ENCODE data around the gene PTPA. TPM values are rescaled to one million over a fixed set of nuclear protein-coding genes. Genes with fewer than 3 reads are reported as not detected.

Gene PTPA
- total and polyA plus RNA-seq, 2 experiments from 2014 or later = 60.9 to 72.3 TPM

- TF ChIP-seq EZH2 (IDR thresholded peaks at IDR 0.05; ENCODE audit: borderline replicate concordance) = no peak
- no peak for TF ChIP-seq EZH2phosphoT487 (IDR thresholded peaks at IDR 0.05; ENCODE audit: low read depth, severe bottlenecking, unreplicated experiment)
- no peaks in the 10 kb centered on the region for H4K20me1 ChIP-seq (ENCODE audit: insufficient read depth, poor library complexity, severe bottlenecking)
Measured at GRCh38 chr9:129182122-129182521, 70.9 kb downstream of the PTPA start.

GRCh38 chr9:129182625-129183494 lies 71.6 kb downstream of the PTPA start:
- H3K4me3 ChIP-seq = no peak overlapping the region
- WGBS (ENCODE audit: low lambda C conversion rate, missing lambda C conversion rate) = 61% methylated on average over 20 of the region's 20 CpGs

More at GRCh38 chr9:129182122-129182521, 70.9 kb downstream of the PTPA start:
- WGBS (ENCODE audit: low lambda C conversion rate, missing lambda C conversion rate) = 78% methylated on average over 4 of the region's 4 CpGs
- Histone ChIP-seq H3K9me3 (ENCODE audit: low read depth) (no peaks in the 10 kb centered on the region), H3K4me3 (no peak overlapping the region), H3K27ac (peak overlapping the region; percentile 95), H3K4me2 (peak overlapping the region; percentile 66), H3K79me2 (peaks cover 5% of the 10 kb centered on the region), H2AFZ (no peak overlapping the region), H3K4me1 (ENCODE audit: insufficient read depth) (peaks cover 57% of the 10 kb centered on the region), H3K9me2 (replicated peaks; ENCODE audit: insufficient read depth) (no peaks in the 10 kb centered on the region), H3K27me3 (no peaks in the 10 kb centered on the region), H3K36me3 (replicated peaks; ENCODE audit: insufficient read depth, low read depth) (no peaks in the 10 kb centered on the region)
- DNase-seq (ENCODE audit: low spot score) = peak; percentile 68

GRCh38 chr9:129183495-129184218 lies 72.4 kb downstream of the PTPA start:
- no peaks in the 10 kb centered on the region for H3K36me3 ChIP-seq (replicated peaks; ENCODE audit: insufficient read depth, low read depth)
- H3K27me3 ChIP-seq = no peaks in the 10 kb centered on the region
- H3K4me3 ChIP-seq = no peak overlapping the region
- WGBS (ENCODE audit: low lambda C conversion rate, missing lambda C conversion rate) = 30% methylated on average over 6 of the region's 6 CpGs
- peak overlapping the region; percentile 66 for H3K4me2 ChIP-seq
- peaks cover 54% of the 10 kb centered on the region for H3K4me1 ChIP-seq (ENCODE audit: insufficient read depth)
- H3K79me2 ChIP-seq = no peaks in the 10 kb centered on the region
- H3K9me2 ChIP-seq (replicated peaks; ENCODE audit: insufficient read depth) = no peaks in the 10 kb centered on the region
- peak; percentile 76 for DNase-seq (ENCODE audit: low spot score)
- peak overlapping the region; percentile 95 for H3K27ac ChIP-seq
- H2AFZ ChIP-seq = no peak overlapping the region
- no peak for TF ChIP-seq EZH2 (IDR thresholded peaks at IDR 0.05; ENCODE audit: borderline replicate concordance)
- no peak for TF ChIP-seq CTCF (IDR thresholded peaks at IDR 0.05; ENCODE audit: poor library complexity)
- TF ChIP-seq EZH2phosphoT487 (IDR thresholded peaks at IDR 0.05; ENCODE audit: low read depth, severe bottlenecking, unreplicated experiment) = no peak
- H3K9me3 ChIP-seq (ENCODE audit: low read depth) = no peaks in the 10 kb centered on the region
- no peaks in the 10 kb centered on the region for H4K20me1 ChIP-seq (ENCODE audit: insufficient read depth, poor library complexity, severe bottlenecking)

More at GRCh38 chr9:129182625-129183494, 71.6 kb downstream of the PTPA start:
- Histone ChIP-seq H3K9me3 (ENCODE audit: low read depth) (no peaks in the 10 kb centered on the region), H4K20me1 (ENCODE audit: insufficient read depth, poor library complexity, severe bottlenecking) (no peaks in the 10 kb centered on the region), H3K9me2 (replicated peaks; ENCODE audit: insufficient read depth) (no peaks in the 10 kb centered on the region), H3K36me3 (replicated peaks; ENCODE audit: insufficient read depth, low read depth) (no peaks in the 10 kb centered on the region), H3K4me1 (ENCODE audit: insufficient read depth) (peaks cover 57% of the 10 kb centered on the region), H3K27me3 (no peaks in the 10 kb centered on the region), H3K79me2 (peaks cover 1% of the 10 kb centered on the region), H3K27ac (peak overlapping the region; percentile 95), H2AFZ (no peak overlapping the region), H3K4me2 (peak overlapping the region; percentile 66)
- TF ChIP-seq EZH2phosphoT487 (IDR thresholded peaks at IDR 0.05; ENCODE audit: low read depth, severe bottlenecking, unreplicated experiment) (no peak), CTCF (IDR thresholded peaks at IDR 0.05; ENCODE audit: poor library complexity) (peak; percentile 31)
- peak; percentile 73 for DNase-seq (ENCODE audit: low spot score)

GRCh38 chr9:129184219-129184524 lies 73.0 kb downstream of the PTPA start:
- peak overlapping the region; percentile 95 for H3K27ac ChIP-seq
- peaks cover 49% of the 10 kb centered on the region for H3K4me1 ChIP-seq (ENCODE audit: insufficient read depth)
- no peaks in the 10 kb centered on the region for H3K36me3 ChIP-seq (replicated peaks; ENCODE audit: insufficient read depth, low read depth)
- peak overlapping the region; percentile 64 for H3K4me2 ChIP-seq
- 32% methylated on average over 7 of the region's 7 CpGs for WGBS (ENCODE audit: low lambda C conversion rate, missing lambda C conversion rate)
- no peaks in the 10 kb centered on the region for H4K20me1 ChIP-seq (ENCODE audit: insufficient read depth, poor library complexity, severe bottlenecking)
- H3K9me2 ChIP-seq (replicated peaks; ENCODE audit: insufficient read depth) = no peaks in the 10 kb centered on the region
- no peak overlapping the region for H3K4me3 ChIP-seq
- H3K9me3 ChIP-seq (ENCODE audit: low read depth) = no peaks in the 10 kb centered on the region
- DNase-seq (ENCODE audit: low spot score) = peak; percentile 41
- no peak for TF ChIP-seq EZH2 (IDR thresholded peaks at IDR 0.05; ENCODE audit: borderline replicate concordance)
- H3K79me2 ChIP-seq = no peaks in the 10 kb centered on the region
- no peaks in the 10 kb centered on the region for H3K27me3 ChIP-seq
- H2AFZ ChIP-seq = peak overlapping the region; percentile 32

All from hepatocyte (in vitro differentiated cells).